ENCODE measurements around the gene ARMCX5. TPM values are rescaled to one million over a fixed set of nuclear protein-coding genes. Genes with fewer than 3 reads are reported as not detected.
A peak's percentile ranks its signal among the peaks of the same experiment; 100 is the strongest.

Gene ARMCX5
- total RNA-seq: 1 to 10 TPM; 9.4 TPM

DNA sequence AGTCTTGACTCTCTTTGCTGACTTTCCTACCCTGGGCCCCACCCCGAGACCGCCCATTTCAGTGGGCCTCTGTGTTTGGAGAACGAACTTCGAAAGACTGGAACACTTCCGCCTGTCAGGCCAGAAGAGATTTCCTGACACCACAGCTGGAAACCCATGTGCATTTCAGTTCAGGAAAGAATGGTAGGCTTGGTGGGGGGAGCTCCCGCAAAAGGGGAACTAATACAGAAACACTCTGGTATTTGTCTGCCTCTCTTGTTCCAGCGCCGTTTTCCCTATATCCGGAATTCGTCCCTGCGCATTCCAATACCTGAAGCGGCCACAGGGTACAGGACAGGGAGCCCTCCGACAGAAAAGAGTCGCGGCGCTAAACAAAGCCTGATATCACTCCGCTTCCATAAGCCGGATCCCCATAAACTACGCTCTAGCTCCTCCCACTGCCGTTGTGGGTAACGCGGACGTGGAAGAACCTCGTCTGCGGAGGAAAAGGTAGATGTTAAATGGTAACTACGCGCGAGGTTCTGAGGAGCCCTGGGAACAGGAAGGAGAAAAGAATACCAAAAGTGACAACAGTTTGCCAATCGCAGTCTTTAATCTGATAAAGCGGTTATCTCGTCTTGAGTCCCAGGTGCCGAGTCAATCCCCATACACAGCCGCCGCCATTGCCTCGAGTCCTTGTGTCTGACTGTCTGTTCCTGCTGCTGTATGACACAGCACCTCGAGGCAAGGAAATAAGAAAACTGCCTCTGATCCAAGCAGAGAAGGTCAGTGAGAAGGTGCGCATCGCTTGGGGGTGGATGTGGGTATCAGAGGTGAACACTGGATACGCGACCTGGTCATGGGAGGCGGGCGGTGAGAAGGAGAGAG lies at the start of gene ARMCX5:
Gene ARMCX5, plus strand, starts transcription at position 432 of the 867 bp plus-strand sequence. CDS start 2,627 bp downstream, outside the sequence.
- intact Hi-C loops (cut with micrococcal nuclease): no loop called here
- H3K36me3 Mint-ChIP-seq (ENCODE audit: low read depth): peaks cover 18% of the 10 kb centered on the region
- DNase-seq (peak; percentile 78), ATAC-seq (peak; percentile 95)
- TF ChIP-seq CTCF (IDR thresholded peaks at IDR 0.05): no peak
- ChIA-PET CTCF (no interaction called here), POLR2A (no interaction called here)
- no peaks in the 10 kb centered on the region for H3K27me3 Mint-ChIP-seq
- H3K4me1 Mint-ChIP-seq (ENCODE audit: low read depth): peaks cover 36% of the 10 kb centered on the region
- no peaks in the 10 kb centered on the region for H3K9me3 Mint-ChIP-seq
- H3K4me3 Mint-ChIP-seq: peak within 1 kb of the TSS; percentile 94
- H3K27ac Mint-ChIP-seq: peak within 1 kb of the TSS; percentile 97

DNA sequence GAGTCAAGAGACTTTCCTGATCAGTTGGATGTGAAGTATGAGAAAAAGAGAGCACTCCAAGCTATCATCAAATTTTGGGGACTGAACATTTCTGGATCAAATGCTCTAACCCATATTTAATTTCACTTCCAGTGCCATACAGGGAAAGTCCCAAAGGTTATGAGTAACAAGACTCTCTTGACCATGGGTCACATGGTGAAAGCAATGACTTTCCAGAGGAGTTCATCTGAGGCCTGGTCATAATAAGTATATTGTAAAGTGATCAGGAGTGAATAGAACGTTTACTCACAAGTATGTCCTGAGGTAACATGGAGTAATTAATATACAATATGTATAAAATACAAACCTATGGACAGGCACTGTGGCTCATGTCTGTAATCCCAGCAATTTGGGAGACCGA lies 40.7 kb upstream of the ARMCX5 start:
- intact Hi-C loops (cut with micrococcal nuclease): no loop called here
- H3K27me3 Mint-ChIP-seq: no peaks in the 10 kb centered on the region
- CTCF ChIA-PET: interaction anchor here (1.2 kb wide), 1 partner anchor 11 kb away, joined by 3 read pairs; no protein-coding TSS in a partner anchor
- no peaks in the 10 kb centered on the region for H3K4me1 Mint-ChIP-seq (ENCODE audit: low read depth)
- DNase-seq (no peak), ATAC-seq (no peak)
- TF ChIP-seq CTCF (IDR thresholded peaks at IDR 0.05): no peak
- H3K27ac Mint-ChIP-seq: no peak overlapping the region
- no peak overlapping the region for H3K4me3 Mint-ChIP-seq
- POLR2A ChIA-PET: no interaction called here
- H3K36me3 Mint-ChIP-seq (ENCODE audit: low read depth): no peaks in the 10 kb centered on the region
- no peaks in the 10 kb centered on the region for H3K9me3 Mint-ChIP-seq

GRCh38 chrX:102560423-102561068 lies 38.8 kb upstream of the ARMCX5 start:
- Mint-ChIP-seq H3K9me3 (no peaks in the 10 kb centered on the region), H3K36me3 (ENCODE audit: low read depth) (no peaks in the 10 kb centered on the region), H3K27me3 (no peaks in the 10 kb centered on the region), H3K4me1 (ENCODE audit: low read depth) (no peaks in the 10 kb centered on the region), H3K27ac (no peak overlapping the region), H3K4me3 (no peak overlapping the region)
- CTCF ChIA-PET: no interaction called here
- POLR2A ChIA-PET: no interaction called here
- DNase-seq (no peak), ATAC-seq (peak; percentile 30)
- TF ChIP-seq CTCF (IDR thresholded peaks at IDR 0.05): no peak
- intact Hi-C loops (cut with micrococcal nuclease): no loop called here

- DNase-seq (no peak), ATAC-seq (no peak)
- Mint-ChIP-seq H3K27me3 (peaks cover 2% of the 10 kb centered on the region), H3K4me3 (no peak overlapping the region), H3K27ac (no peak overlapping the region), H3K36me3 (ENCODE audit: low read depth) (no peaks in the 10 kb centered on the region), H3K9me3 (no peaks in the 10 kb centered on the region), H3K4me1 (ENCODE audit: low read depth) (no peaks in the 10 kb centered on the region)
- intact Hi-C loops (cut with micrococcal nuclease): no loop called here
- ChIA-PET POLR2A (no interaction called here), CTCF (no interaction called here)
- no peak for TF ChIP-seq CTCF (IDR thresholded peaks at IDR 0.05)
Observed at GRCh38 chrX:102580891-102581290, 18.4 kb upstream of the ARMCX5 start.

- POLR2A ChIA-PET: no interaction called here
- H3K4me3 Mint-ChIP-seq: no peak overlapping the region
- peaks cover 3% of the 10 kb centered on the region for H3K27me3 Mint-ChIP-seq
- intact Hi-C loops (cut with micrococcal nuclease): no loop called here
- H3K4me1 Mint-ChIP-seq (ENCODE audit: low read depth): peaks cover 7% of the 10 kb centered on the region
- no peak for DNase-seq
- H3K36me3 Mint-ChIP-seq (ENCODE audit: low read depth): no peaks in the 10 kb centered on the region
- CTCF ChIA-PET: no interaction called here
- TF ChIP-seq CTCF (IDR thresholded peaks at IDR 0.05): no peak
- ATAC-seq: no peak
- H3K27ac Mint-ChIP-seq: no peak overlapping the region
- H3K9me3 Mint-ChIP-seq: no peaks in the 10 kb centered on the region
Observed at GRCh38 chrX:102593367-102593766, 5.9 kb upstream of the ARMCX5 start.
